Activated CD8-positive, alpha-beta memory T cell treated with anti-CD3 and anti-CD28 coated beads for 36 hours (primary cell): ENCODE measurements around the gene IFNG. TPM values are rescaled to one million over a fixed set of nuclear protein-coding genes. Genes with fewer than 3 reads are reported as not detected.

Experiments used
- CTCF ChIA-PET: fragments of 350-600 bp; sonication (Branson Sonifier 250); formaldehyde crosslinking; loops from one replicate; lab custom pipeline; 2021; ENCODE audit warnings: antibody characterized with exemption; lab: Charles Lee
- POLR2A ChIA-PET: fragments of 350-600 bp; sonication (Branson Sonifier 250); formaldehyde crosslinking; loops from one replicate; lab custom pipeline; 2021; ENCODE audit warnings: antibody characterized with exemption; lab: Charles Lee
- total RNA-seq, 2 experiments: library from RNA; stranded (reverse); gene quantifications; one replicate each; pipeline ENCODE4 v1.2.3, GENCODE V29; 2021

IFNG gene
- total RNA-seq, 2 experiments from 2014 or later: 499 to 502 TPM

DNA sequence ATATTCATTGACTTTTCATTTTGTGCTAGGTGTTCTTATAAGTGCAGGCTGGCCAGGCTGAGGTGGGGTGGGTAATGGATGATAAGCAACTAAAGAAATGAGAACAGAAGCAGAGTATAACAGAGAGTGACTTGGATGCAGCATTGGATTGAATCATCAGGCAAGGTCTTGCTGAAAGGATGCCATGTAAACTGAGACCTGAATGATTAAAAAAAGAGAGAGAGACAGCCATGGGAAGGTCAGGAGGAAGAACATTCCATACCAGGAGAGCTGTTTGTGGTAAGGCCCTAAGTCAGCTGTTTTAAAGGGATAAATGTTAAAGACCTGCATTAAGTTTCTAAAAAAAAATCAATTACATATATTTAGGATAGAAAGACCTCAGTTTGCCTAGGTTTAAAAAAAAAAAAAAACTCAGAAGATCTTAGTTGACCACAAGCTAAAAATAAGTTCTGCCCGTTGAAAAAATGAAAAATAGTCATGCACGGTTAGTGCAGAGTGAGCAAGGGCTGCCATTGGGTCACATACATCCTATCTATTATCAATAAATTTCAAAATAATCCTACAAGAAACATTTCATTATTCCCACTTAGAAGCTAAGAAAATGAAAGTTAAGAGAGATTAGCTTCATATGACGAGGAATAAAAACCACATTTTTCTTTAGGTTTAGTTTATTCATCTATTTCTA is 37.2 kb downstream of the IFNG start:
- POLR2A ChIA-PET: interaction anchor here (1.0 kb wide), 1 partner anchor 82 kb away, joined by 3 read pairs; no protein-coding TSS in a partner anchor

DNA sequence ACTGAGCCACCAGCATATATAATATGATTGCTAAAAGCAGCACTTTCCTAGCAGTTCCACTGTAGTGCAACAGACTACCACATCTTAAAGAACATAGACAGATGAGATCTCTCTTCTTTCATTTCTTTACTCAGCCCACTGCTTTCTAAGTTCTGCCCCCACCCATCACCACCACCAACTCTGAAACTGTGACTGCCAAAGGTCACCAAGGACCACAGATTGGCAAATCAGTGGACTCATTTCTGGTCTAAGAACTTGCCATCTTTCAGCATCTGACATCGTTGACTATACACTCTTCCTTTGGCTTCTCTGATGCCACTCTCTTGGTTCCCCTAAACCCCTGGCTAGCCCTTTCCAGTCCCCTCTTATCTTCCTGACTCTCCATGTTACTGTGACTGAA is 38.4 kb downstream of the IFNG start:
- ChIA-PET POLR2A (interaction anchor here (1.0 to 2.8 kb wide), 4 partner anchors 15 to 80 kb away, joined by 3 to 24 read pairs (median 6); partner anchors contain the start of gene IFNG), CTCF (interaction anchor here (1.0 to 3.0 kb wide), 5 partner anchors 14 to 81 kb away, joined by 3 to 17 read pairs (median 10); no protein-coding TSS in a partner anchor)

More for the DNA sequence above, 37.2 kb downstream of the IFNG start:
- CTCF ChIA-PET: no interaction called here

DNA sequence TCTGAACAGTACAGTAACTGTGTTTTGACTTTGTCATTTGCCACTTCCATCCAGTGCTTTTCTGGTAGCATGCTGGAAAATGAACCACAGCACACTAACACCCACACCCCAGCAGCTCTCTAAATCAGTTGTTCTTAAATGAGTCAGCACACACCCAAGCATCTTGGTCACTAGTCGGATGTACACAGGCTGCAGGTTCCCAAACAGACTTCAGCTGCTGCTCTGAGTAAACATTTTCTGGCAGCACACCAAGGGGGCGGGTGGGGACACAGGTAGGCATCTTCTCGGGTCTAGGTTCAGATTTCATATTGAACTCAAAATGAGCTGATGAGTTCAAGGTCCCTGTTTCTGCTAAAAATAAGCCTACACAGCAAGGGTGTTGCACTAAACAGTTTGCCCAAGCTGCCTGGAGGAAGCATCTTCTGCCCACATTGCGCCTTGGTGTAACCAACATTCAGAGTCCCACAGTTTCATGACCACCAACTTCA is 39.8 kb downstream of the IFNG start:
- POLR2A ChIA-PET: interaction anchor here (1.1 to 2.8 kb wide), 8 partner anchors 17 to 158 kb away, joined by 3 to 24 read pairs (median 3); partner anchors contain the start of gene IFNG
- CTCF ChIA-PET: interaction anchor here (0.6 to 3.0 kb wide), 10 partner anchors 11 to 79 kb away, joined by 3 to 17 read pairs (median 4); partner anchors contain the start of gene IFNG

DNA sequence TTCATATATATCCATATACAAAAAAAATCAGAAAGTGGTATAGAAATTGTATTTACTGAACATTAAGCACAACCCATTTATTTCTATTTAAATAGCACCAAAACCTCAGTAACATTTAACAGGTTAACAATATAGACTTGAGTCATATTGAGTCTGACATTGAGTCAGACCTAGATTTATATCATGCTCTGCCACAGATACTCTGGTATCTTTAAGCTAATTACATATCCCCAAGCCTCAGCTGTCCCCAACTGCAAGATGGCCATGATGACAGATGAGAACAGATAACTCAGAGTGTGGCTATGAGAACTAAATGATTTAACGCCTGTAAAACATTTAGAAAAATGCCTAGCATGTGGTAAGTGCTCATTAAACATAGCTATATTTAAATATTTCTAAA is 40.3 kb downstream of the IFNG start:
- CTCF ChIA-PET: interaction anchor here (0.6 to 3.0 kb wide), 8 partner anchors 10 to 79 kb away, joined by 3 to 17 read pairs (median 3); partner anchors contain the start of gene IFNG
- POLR2A ChIA-PET: interaction anchor here (1.1 to 2.8 kb wide), 7 partner anchors 17 to 159 kb away, joined by 3 to 24 read pairs (median 3); partner anchors contain the start of gene IFNG

DNA sequence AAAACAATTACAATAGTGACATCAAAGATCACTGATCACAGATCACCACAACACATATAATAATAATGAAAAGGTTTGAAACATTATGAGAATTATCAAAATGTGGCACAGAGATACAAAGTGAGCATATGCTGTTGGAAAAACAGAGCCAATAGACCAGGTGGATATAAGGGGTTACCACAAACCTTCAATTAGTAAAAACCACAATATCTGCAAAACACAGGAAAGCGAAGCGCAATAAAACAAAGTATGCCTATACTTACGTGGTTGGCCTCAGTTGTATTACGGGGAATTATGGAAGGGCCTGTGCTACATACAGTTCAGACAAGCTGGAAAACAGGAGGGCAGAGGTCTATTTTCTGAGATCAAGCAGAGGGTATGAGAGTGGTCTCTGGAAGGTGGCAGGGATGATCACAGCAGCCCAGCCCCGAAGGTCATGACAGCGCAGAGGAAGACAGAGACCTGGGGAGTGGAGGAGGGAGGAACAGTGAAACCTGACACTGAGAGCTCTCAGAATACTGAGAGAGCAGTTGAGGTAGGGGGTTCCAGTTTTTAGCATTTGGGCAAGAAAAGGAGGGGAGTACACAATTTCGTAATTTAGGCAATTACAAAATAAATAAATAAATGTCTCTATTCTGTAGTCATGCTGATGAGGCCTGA is 41.3 kb downstream of the IFNG start:
- POLR2A ChIA-PET: interaction anchor here (0.7 to 2.8 kb wide), 6 partner anchors 12 to 123 kb away, joined by 3 to 24 read pairs (median 3); partner anchors contain the start of gene IFNG
- CTCF ChIA-PET: interaction anchor here (1.3 to 2.9 kb wide), 5 partner anchors 9 to 78 kb away, joined by 3 to 17 read pairs (median 5); partner anchors contain the start of gene IFNG

- CTCF ChIA-PET: interaction anchor here (1.3 to 1.8 kb wide), 3 partner anchors 8 to 42 kb away, joined by 3 to 10 read pairs (median 4); partner anchors contain the start of gene IFNG
- POLR2A ChIA-PET: interaction anchor here (0.7 to 1.5 kb wide), 4 partner anchors 11 to 124 kb away, joined by 3 to 5 read pairs (median 3); no protein-coding TSS in a partner anchor
These were observed 41.9 kb downstream of the IFNG start for GRCh38 chr12:68117661-68118060.

DNA sequence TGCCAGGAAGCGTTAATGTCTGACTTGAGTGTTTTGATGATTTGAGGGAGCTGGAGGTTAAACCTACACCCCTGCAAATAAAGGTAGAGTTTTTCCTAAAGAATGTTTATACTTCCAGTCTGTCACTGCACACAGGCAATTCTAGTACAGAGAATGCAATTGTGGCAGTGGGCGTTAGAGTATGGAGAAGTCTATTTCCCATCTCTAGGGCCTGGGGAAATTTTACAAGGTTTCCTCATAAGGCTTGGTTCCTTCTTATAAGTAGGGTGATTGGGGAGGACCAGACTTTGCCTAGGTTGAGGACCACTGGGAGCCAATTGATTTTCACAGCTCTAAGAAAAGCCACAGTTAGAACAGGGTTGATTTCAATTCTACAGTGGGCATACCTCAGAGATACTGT is 44.3 kb downstream of the IFNG start:
- CTCF ChIA-PET: interaction anchor here (1.2 kb wide), 1 partner anchor 75 kb away, joined by 3 read pairs; no protein-coding TSS in a partner anchor

GRCh38 chr12:68114606-68115005 is 44.9 kb downstream of the IFNG start:
- POLR2A ChIA-PET: no interaction called here
- CTCF ChIA-PET: interaction anchor here (0.9 to 1.9 kb wide), 3 partner anchors 11 to 74 kb away, joined by 3 to 6 read pairs (median 4); no protein-coding TSS in a partner anchor

More for the DNA sequence above, 44.3 kb downstream of the IFNG start:
- POLR2A ChIA-PET: no interaction called here

- POLR2A ChIA-PET: no interaction called here
These were observed 45.9 kb downstream of the IFNG start for GRCh38 chr12:68113644-68114043.

GRCh38 chr12:68111995-68112394 is 47.5 kb downstream of the IFNG start:
- POLR2A ChIA-PET: no interaction called here
- CTCF ChIA-PET: no interaction called here

More at GRCh38 chr12:68113644-68114043, 45.9 kb downstream of the IFNG start:
- CTCF ChIA-PET: interaction anchor here (0.7 to 1.9 kb wide), 4 partner anchors 10 to 44 kb away, joined by 3 to 6 read pairs (median 4); no protein-coding TSS in a partner anchor

DNA sequence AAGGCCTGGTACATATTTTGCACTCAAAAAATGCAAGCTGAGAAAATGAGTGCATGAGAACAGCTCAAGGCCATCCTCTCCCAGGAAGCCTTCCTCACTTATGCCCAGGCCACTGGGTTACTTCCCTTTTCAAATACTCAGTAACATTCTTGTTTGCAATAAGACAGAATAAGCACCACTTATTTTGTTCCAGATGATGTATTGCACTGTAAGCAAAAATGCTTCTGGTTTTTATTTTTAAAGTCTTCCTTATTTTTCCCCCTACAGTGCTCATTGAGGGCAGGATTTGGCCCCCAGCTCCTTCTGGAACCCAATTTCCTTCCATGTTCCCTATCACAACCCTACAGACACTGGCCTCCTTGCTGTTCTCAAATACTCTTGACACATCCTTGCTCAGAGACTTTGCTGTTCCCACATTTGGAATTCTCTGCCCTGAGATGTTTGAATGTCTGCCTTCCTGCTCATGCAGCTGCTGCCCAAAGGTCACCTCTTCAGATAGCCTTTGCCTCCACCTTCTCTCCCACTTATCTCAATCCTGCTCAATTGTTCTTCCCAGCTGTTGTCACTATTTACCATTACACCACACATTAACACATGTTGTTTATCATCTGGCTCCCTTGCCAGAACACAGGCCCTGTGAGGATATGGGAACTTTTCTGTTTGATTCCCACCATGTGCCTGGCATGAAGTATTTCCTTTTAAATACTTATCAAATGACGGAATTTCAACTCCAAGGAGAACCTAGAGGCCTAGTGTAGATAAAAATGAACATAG is 49.9 kb downstream of the IFNG start:
- POLR2A ChIA-PET: no interaction called here

GRCh38 chr12:68109001-68109400 is 50.5 kb downstream of the IFNG start:
- CTCF ChIA-PET: interaction anchor here (1.1 to 1.3 kb wide), 3 partner anchors 9 to 41 kb away, joined by 3 read pairs; no protein-coding TSS in a partner anchor
- POLR2A ChIA-PET: no interaction called here

More for the DNA sequence above, 49.9 kb downstream of the IFNG start:
- CTCF ChIA-PET: interaction anchor here (0.8 to 1.3 kb wide), 4 partner anchors 8 to 69 kb away, joined by 3 read pairs; no protein-coding TSS in a partner anchor

DNA sequence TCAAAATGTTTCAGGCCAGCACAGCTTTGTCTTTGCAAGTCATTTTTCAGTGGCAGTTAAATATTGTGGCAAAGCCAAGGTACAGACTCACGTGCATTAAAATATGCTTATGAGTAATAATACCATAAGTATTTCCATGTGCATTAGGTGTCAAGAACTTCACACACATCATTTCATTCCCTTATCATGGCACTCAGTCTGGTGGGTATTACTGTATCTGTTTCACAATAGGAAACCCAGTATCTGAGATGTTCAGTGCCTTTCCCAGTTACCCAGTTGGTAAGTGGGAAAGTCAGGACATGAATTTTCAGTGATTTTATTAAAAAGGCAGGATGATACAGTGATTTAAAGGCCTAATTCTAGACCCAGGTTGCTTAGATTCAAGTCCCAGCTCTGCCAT is 52.9 kb downstream of the IFNG start:
- POLR2A ChIA-PET: interaction anchor here (0.7 to 1.0 kb wide), 2 partner anchors 11 to 82 kb away, joined by 3 read pairs; no protein-coding TSS in a partner anchor
- CTCF ChIA-PET: no interaction called here

GRCh38 chr12:68106160-68106559 is 53.4 kb downstream of the IFNG start:
- CTCF ChIA-PET: no interaction called here

More at GRCh38 chr12:68106160-68106559, 53.4 kb downstream of the IFNG start:
- POLR2A ChIA-PET: interaction anchor here (0.7 to 1.0 kb wide), 2 partner anchors 11 to 83 kb away, joined by 3 read pairs; no protein-coding TSS in a partner anchor
